Measurements from ENCODE around the gene ULK1.

Gene ULK1

DNA sequence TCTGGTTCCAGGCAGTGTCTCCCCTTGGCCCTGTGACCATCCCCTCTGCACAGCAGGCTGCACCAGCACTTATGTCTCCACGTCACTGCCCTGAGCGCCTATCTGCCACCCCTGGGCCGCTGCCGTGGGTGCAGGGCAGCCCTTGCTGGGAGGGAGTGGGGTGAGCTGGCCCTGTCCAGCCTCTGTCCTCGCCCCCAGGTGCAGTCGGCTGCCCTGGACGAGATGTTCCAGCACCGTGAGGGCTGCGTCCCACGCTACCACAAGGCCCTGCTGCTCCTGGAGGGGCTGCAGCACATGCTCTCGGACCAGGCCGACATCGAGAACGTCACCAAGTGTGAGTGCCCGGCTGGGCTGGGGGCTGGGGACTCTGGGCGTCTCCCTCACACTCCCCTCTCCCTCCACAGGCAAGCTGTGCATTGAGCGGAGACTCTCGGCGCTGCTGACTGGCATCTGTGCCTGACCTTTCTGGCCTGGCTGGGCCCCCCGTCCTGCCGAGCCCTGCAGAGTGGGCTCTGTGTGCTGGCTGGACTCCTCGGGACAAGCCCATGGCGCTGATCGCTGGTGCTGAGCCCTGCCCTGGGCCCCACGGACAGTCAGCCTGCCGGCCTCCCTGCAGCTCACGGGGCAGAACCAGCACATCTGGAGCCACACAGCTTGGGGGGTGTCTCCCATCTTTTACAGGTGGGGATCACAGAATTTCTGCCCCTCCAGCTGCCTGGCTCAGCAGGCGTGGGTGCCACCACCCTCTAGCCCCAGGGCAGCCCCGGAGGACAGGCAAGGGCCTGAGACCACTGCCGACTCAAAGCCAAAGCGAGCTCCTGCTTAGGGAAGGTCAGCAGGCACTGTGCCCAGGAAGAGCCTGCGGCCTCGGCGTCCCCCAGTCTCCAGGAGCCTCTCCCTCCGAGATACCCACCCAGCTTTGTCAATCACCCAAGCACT, 26.7 kb downstream of the ULK1 start:
- Histone ChIP-seq H3K36me3 (ENCODE audit: insufficient read depth, low read depth, low read length) (peaks cover 27% of the 10 kb centered on the region), H3K4me1 (ENCODE audit: insufficient read depth, low read length) (no peaks in the 10 kb centered on the region), H3K27ac (ENCODE audit: low read length) (no peak overlapping the region)

GRCh38 chr12:131921866-131922769, 27.7 kb downstream of the ULK1 start:
- Histone ChIP-seq H3K4me3 (ENCODE audit: low read length) (no peak overlapping the region), H3K4me1 (ENCODE audit: insufficient read depth, low read length) (no peaks in the 10 kb centered on the region), H3K9me3 (ENCODE audit: insufficient read depth, low read depth, low read length) (no peaks in the 10 kb centered on the region), H3K9ac (ENCODE audit: low read depth, low read length) (no peak overlapping the region), H3K36me3 (ENCODE audit: insufficient read depth, low read depth, low read length) (peaks cover 22% of the 10 kb centered on the region), H3K27me3 (ENCODE audit: insufficient read depth, low read length) (no peaks in the 10 kb centered on the region), H3K27ac (ENCODE audit: low read length) (no peak overlapping the region)

More for the DNA sequence above, 26.7 kb downstream of the ULK1 start:
- Histone ChIP-seq H3K9ac (ENCODE audit: low read depth, low read length) (no peak overlapping the region), H3K9me3 (ENCODE audit: insufficient read depth, low read depth, low read length) (no peaks in the 10 kb centered on the region), H3K4me3 (ENCODE audit: low read length) (no peak overlapping the region), H3K27me3 (ENCODE audit: insufficient read depth, low read length) (no peaks in the 10 kb centered on the region)

GRCh38 chr12:131922772-131923171, 28.4 kb downstream of the ULK1 start:
- Histone ChIP-seq H3K36me3 (ENCODE audit: insufficient read depth, low read depth, low read length) (peaks cover 22% of the 10 kb centered on the region), H3K27me3 (ENCODE audit: insufficient read depth, low read length) (peaks cover 1% of the 10 kb centered on the region; the same call in 1 of the 2 replicates), H3K9ac (ENCODE audit: low read depth, low read length) (no peak overlapping the region), H3K4me1 (ENCODE audit: insufficient read depth, low read length) (no peaks in the 10 kb centered on the region), H3K27ac (ENCODE audit: low read length) (no peak overlapping the region), H3K4me3 (ENCODE audit: low read length) (no peak overlapping the region), H3K9me3 (ENCODE audit: insufficient read depth, low read depth, low read length) (no peaks in the 10 kb centered on the region)

GRCh38 chr12:131923260-131923659, 28.8 kb downstream of the ULK1 start:
- Histone ChIP-seq H3K9ac (ENCODE audit: low read depth, low read length) (no peak overlapping the region), H3K4me1 (ENCODE audit: insufficient read depth, low read length) (no peaks in the 10 kb centered on the region), H3K9me3 (ENCODE audit: insufficient read depth, low read depth, low read length) (no peaks in the 10 kb centered on the region), H3K27ac (ENCODE audit: low read length) (no peak overlapping the region), H3K36me3 (ENCODE audit: insufficient read depth, low read depth, low read length) (peaks cover 22% of the 10 kb centered on the region), H3K4me3 (ENCODE audit: low read length) (no peak overlapping the region), H3K27me3 (ENCODE audit: insufficient read depth, low read length) (peaks cover 5% of the 10 kb centered on the region)

DNA sequence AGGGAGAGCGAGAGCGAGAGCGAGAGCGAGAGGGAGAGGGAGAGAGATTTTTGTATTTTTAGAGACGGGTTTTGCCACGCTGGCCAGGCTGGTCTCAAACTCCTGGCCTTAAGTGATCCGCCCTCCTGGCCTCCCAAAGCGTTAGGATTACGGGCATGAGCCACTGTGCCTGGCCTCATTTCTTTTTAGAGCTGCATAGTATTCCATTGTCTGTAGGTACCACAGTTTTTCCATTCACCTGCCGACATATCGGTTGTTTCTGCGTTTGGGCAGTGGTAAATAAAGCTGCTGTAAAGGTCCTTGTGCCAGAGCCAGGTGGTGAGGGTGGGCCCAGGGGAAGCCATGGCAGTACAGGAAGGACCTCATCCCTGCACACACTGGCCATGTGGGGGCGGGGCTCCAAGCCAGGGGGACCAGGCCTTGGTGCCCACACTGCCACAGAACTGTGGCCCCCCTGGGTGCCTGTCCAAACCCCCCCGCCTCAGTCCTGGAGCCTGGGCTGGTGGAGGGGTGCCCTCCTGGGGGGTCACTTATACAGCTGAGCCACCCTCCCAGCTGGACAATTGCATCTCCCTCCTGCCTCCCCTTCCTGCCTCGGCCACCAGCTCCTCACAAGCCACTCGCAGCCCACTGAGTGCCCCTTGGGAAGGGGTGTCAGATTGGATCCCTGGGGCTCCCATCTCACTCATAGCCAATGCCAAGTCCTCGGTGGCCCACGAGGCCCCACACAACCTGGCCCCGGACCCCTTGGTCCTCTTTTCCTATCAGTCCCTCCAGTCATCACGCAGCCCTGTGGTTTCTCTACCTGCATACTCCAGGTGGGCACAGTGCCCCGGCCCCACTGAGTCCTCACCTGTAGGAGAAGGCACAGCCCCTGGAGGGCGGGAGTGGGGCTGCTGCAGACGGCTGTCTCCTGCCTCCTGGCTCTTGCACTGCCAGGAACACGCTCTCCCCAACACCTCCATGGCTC, 33.0 kb downstream of the ULK1 start:
- Histone ChIP-seq H3K4me1 (ENCODE audit: insufficient read depth, low read length) (peaks cover 3% of the 10 kb centered on the region; the same call in 1 of the 2 replicates), H3K27me3 (ENCODE audit: insufficient read depth, low read length) (peaks cover 5% of the 10 kb centered on the region), H3K27ac (ENCODE audit: low read length) (no peak overlapping the region), H3K36me3 (ENCODE audit: insufficient read depth, low read depth, low read length) (peaks cover 21% of the 10 kb centered on the region), H3K9ac (ENCODE audit: low read depth, low read length) (peak overlapping the region; percentile 68; the same call in 1 of the 2 replicates), H3K9me3 (ENCODE audit: insufficient read depth, low read depth, low read length) (no peaks in the 10 kb centered on the region), H3K4me3 (ENCODE audit: low read length) (peak overlapping the region; percentile 72; the same call in 1 of the 2 replicates)

GRCh38 chr12:131928080-131928710, 33.8 kb downstream of the ULK1 start:
- Histone ChIP-seq H3K27ac (ENCODE audit: low read length) (no peak overlapping the region), H3K4me3 (ENCODE audit: low read length) (peak overlapping the region; percentile 72; the same call in 1 of the 2 replicates), H3K4me1 (ENCODE audit: insufficient read depth, low read length) (peaks cover 3% of the 10 kb centered on the region; the same call in 1 of the 2 replicates), H3K9me3 (ENCODE audit: insufficient read depth, low read depth, low read length) (no peaks in the 10 kb centered on the region), H3K9ac (ENCODE audit: low read depth, low read length) (peak overlapping the region; percentile 68; the same call in 1 of the 2 replicates), H3K36me3 (ENCODE audit: insufficient read depth, low read depth, low read length) (peaks cover 29% of the 10 kb centered on the region), H3K27me3 (ENCODE audit: insufficient read depth, low read length) (peaks cover 5% of the 10 kb centered on the region)

GRCh38 chr12:131928711-131929580, 34.5 kb downstream of the ULK1 start, which contains the start of gene PUS1:
PUS1 (plus strand) TSS chr12:131929276; CDS start chr12:131929723, 447 bp downstream.
- peaks cover 36% of the 10 kb centered on the region for H3K36me3 ChIP-seq (ENCODE audit: insufficient read depth, low read depth, low read length)
- H3K27me3 ChIP-seq (ENCODE audit: insufficient read depth, low read length): peaks cover 5% of the 10 kb centered on the region
- H3K9ac ChIP-seq (ENCODE audit: low read depth, low read length): peak within 1 kb of the TSS; percentile 89
- peaks cover 3% of the 10 kb centered on the region; the same call in 1 of the 2 replicates for H3K4me1 ChIP-seq (ENCODE audit: insufficient read depth, low read length)
- peak within 1 kb of the TSS; percentile 78 for H3K4me3 ChIP-seq (ENCODE audit: low read length)
- H3K9me3 ChIP-seq (ENCODE audit: insufficient read depth, low read depth, low read length): no peaks in the 10 kb centered on the region
- H3K27ac ChIP-seq (ENCODE audit: low read length): peak within 1 kb of the TSS; percentile 84

GRCh38 chr12:131929581-131930456, 35.4 kb downstream of the ULK1 start:
- H3K36me3 ChIP-seq (ENCODE audit: insufficient read depth, low read depth, low read length): peaks cover 45% of the 10 kb centered on the region
- H3K27ac ChIP-seq (ENCODE audit: low read length): peak overlapping the region; percentile 84
- H3K9me3 ChIP-seq (ENCODE audit: insufficient read depth, low read depth, low read length): no peaks in the 10 kb centered on the region
- H3K4me1 ChIP-seq (ENCODE audit: insufficient read depth, low read length): peaks cover 3% of the 10 kb centered on the region; the same call in 1 of the 2 replicates
- H3K9ac ChIP-seq (ENCODE audit: low read depth, low read length): peak overlapping the region; percentile 89
- H3K27me3 ChIP-seq (ENCODE audit: insufficient read depth, low read length): peaks cover 5% of the 10 kb centered on the region
- peak overlapping the region; percentile 78 for H3K4me3 ChIP-seq (ENCODE audit: low read length)

DNA sequence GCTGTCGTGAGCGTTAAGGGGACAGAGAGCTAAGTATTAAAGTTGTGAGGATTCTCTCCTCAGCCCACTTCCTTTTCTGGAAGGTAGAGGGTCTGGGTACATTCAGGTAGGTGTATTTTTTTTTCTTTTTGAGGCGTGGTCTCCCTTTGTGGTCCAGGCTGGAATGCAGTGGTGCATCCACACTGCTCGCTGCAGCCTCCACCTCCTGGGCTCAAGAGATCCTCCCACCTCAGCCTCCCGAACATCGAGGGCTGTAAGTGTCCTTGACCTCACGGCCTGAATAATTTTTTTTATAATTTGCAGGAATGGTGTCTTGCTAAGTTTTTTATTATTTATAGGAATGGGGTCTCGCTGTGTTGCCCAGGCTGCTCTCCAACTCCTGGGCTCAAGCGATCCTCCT, 36.1 kb downstream of the ULK1 start:
- peak overlapping the region; percentile 78 for H3K4me3 ChIP-seq (ENCODE audit: low read length)
- peaks cover 3% of the 10 kb centered on the region; the same call in 1 of the 2 replicates for H3K4me1 ChIP-seq (ENCODE audit: insufficient read depth, low read length)
- H3K9ac ChIP-seq (ENCODE audit: low read depth, low read length): peak overlapping the region; percentile 89; the same call in 1 of the 2 replicates
- no peak overlapping the region for H3K27ac ChIP-seq (ENCODE audit: low read length)
- peaks cover 52% of the 10 kb centered on the region for H3K36me3 ChIP-seq (ENCODE audit: insufficient read depth, low read depth, low read length)
- H3K9me3 ChIP-seq (ENCODE audit: insufficient read depth, low read depth, low read length): no peaks in the 10 kb centered on the region
- H3K27me3 ChIP-seq (ENCODE audit: insufficient read depth, low read length): peaks cover 5% of the 10 kb centered on the region

Data from iPS-20b (cell line).